ENCODE data around the gene FAM171A2. TPM values are rescaled to one million over a fixed set of nuclear protein-coding genes. Genes with fewer than 3 reads are reported as not detected.

Gene FAM171A2
- total and polyA plus RNA-seq, 10 of the 15 experiments (the other 5 are each of a cell fraction or from before 2014, with no cell fraction given) = 0.08 to 1.7 (median 0.27) TPM; not detected in 2

- peak overlapping the region; percentile 61 for H2AFZ ChIP-seq (ENCODE audit: control insufficient read depth, low read depth, low read length)
- peaks cover 14% of the 10 kb centered on the region for H3K4me1 ChIP-seq (ENCODE audit: control insufficient read depth, insufficient read depth, low read length)
- H3K4me3 ChIP-seq = peak overlapping the region; percentile 44; the same call in 1 of the 2 replicates
- peak overlapping the region; percentile 70 for H3K4me2 ChIP-seq (ENCODE audit: control insufficient read depth, insufficient read depth)
- ChIA-PET RAD21 (ENCODE audit: unreplicated experiment) (no interaction called here), CTCF (no interaction called here), POLR2A (interaction anchor here (0.5 kb wide), 1 partner anchor 36 kb away, joined by 3 read pairs; no protein-coding TSS in a partner anchor), SMC1A (ENCODE audit: uncharacterized antibody, unreplicated experiment) (no interaction called here)
- no peaks in the 10 kb centered on the region for H3K79me2 ChIP-seq (ENCODE audit: control insufficient read depth, insufficient read depth, low read length)
- no peak overlapping the region for H3K27ac ChIP-seq (ENCODE audit: control insufficient read depth, insufficient read depth)
- FAIRE-seq (peak; percentile 65), ATAC-seq (peak; percentile 59), DNase-seq (ENCODE audit: low read depth, low spot score) (no peak)
- in situ Hi-C loops (cut with MboI) = no loop called here
- intact Hi-C loops (cut with micrococcal nuclease; ENCODE audit: unreplicated experiment) = no loop called here
- 0 out of 2 replicates have a peak, but pooled peaks cover 2% of the 10 kb centered on the region for H4K20me1 ChIP-seq (ENCODE audit: control insufficient read depth, insufficient read depth)
- H3K27me3 ChIP-seq (replicated peaks in 1 of 2; ENCODE audit: control insufficient read depth in 2 of 2, insufficient read depth in 2 of 2, low read length in 1 of 2) = peaks cover 4 to 14% of the 10 kb centered on the region in 2 experiments; a peak in 3 of 4 replicates
- H3K36me3 ChIP-seq (ENCODE audit: control insufficient read depth in 2 of 2, insufficient read depth in 2 of 2, low read length in 1 of 2) = peaks cover 0 to 5% of the 10 kb centered on the region in 2 experiments; a peak in 3 of 4 replicates
- 7% methylated on average over 37 of the region's 81 CpGs for WGBS (ENCODE audit: insufficient coverage, insufficient replicate concordance, low lambda C conversion rate, missing lambda C conversion rate)
- no peak overlapping the region for H3K9ac ChIP-seq (ENCODE audit: control insufficient read depth, insufficient read depth, low read length)
- TF ChIP-seq CBX5 (IDR thresholded peaks at IDR 0.05; ENCODE audit: low read depth) (no peak), ZBED1 (IDR thresholded peaks at IDR 0.05; ENCODE audit: borderline replicate concordance) (no peak), TAF1 (IDR thresholded peaks at IDR 0.05; ENCODE audit: borderline replicate concordance, low read depth, low read length) (no peak), YBX1 (IDR thresholded peaks at IDR 0.05) (no peak), CREM (IDR thresholded peaks at IDR 0.05; ENCODE audit: low read depth) (no peak), LARP7 (IDR thresholded peaks at IDR 0.05) (no peak), SIN3A (IDR thresholded peaks at IDR 0.05; ENCODE audit: low read depth, low read length) (no peak), IRF5 (IDR thresholded peaks at IDR 0.05; ENCODE audit: borderline replicate concordance) (no peak), ZNF24 (IDR thresholded peaks at IDR 0.05) (no peak), BMI1 (IDR thresholded peaks at IDR 0.05; ENCODE audit: borderline replicate concordance) (no peak)
- H3K9me3 ChIP-seq (replicated peaks; ENCODE audit: control insufficient read depth, insufficient read depth, low read length) = no peaks in the 10 kb centered on the region
- BruUV-seq (replicated peaks) = no TSS peak
Observed at GRCh38 chr17:44314869-44315661, 48.6 kb downstream of the FAM171A2 start.
